Stimulated activated CD4-positive, alpha-beta T cell treated with anti-CD3 and anti-CD28 coated beads, Interleukin-15, amount 100 ng/mL, for 1 hour (primary cell): ENCODE data around the gene PHF20.
"Not testable (repeated sequence)": the region's sequence is repeated elsewhere in the genome, so short reads cannot be mapped to it uniquely, and the experiment has no call there.

ENCODE experiments used
- DNase-seq, 2 donors: peaks; one replicate each; pipeline ENCODE4 v3.0.0-alpha.2; 2020; ENCODE audit warnings: low read depth in 1 of 2, low spot score in 1 of 2

PHF20 gene

DNA sequence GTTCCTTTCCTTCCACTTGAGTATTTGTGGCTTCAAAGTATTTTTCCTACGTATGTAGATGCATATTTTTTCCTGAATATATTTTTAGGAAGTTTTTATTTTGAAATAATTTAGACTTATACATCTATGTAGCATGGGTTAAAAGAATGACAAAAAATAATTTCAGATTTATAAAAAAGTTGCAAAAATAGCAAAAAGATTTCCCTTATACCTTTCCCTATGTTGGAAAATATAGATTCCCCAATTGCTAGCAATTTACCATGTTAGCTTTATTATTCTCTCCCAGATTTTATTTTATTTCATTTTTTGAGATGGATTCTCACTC lies 112.7 kb downstream of the PHF20 start:
- DNase-seq, result no peak

DNA sequence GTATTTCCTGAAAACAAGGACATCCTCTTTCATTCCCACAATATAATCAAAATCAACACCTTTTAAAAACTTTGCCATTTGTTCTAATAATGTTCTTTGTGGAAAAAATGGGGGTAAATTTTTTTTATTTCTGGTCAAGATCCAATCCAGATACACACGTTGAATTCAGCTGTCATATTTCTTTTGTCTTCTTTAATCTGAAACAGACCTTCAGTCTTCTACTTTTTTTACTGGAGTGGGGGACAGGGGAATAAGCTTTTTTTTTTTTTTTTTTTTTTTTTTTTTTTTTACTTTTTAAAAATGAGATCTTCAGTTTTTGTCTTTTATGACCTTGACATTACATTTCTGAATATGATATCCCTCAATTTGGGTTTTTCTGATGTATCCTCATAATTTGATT lies 113.4 kb downstream of the PHF20 start:
- no peak for DNase-seq

DNA sequence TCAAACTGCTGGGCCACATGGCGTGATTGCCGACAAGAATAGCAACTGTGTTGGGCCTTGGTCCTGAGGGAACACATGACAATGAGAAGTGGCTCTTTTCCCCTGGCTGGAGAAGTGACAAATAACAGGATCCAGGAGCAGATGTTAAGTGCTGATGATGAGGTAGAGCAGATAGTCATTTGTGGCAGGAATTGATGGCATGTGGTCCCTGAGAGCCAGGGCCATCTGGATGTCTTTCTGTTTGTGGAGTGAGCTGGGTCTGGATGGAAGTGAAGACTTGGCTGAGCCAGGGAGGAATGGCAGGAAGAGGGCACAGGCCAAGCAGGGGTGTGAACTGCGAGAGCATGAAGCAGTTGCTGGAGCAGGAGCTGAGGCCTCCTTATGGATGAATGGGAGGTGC lies 114.7 kb downstream of the PHF20 start:
- no peak for DNase-seq

DNA sequence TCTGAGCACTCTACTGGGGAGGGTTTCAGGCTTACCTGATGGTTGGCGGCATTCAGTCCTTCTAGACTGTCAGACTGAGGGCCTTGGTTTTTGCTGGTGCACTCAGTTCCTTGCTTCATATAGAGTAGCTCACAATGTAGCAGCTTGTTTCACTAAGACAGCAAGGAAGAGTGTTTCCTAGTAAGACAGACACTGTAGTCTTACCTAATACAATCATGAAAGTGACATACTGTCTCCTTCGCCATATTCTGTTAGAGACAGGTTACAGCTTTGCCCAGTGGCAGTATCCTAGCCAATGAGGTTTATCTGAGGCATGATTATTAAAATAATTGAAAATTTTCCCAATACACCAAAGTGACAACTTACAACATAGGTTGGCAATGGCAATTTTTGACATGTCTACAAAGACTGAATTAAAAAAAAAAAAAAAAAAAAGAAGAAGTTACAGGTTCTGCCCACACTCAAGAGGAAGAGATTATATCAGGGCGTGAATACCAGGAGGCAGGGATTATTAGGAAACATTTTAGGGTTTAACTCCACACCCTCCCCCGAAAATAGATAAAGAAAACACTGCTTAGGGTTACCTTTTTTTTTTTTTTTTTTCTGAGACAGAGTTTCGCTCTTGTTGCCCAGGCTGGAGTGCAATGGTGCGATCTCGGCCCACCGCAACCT lies 115.7 kb downstream of the PHF20 start:
- no peak for DNase-seq

DNA sequence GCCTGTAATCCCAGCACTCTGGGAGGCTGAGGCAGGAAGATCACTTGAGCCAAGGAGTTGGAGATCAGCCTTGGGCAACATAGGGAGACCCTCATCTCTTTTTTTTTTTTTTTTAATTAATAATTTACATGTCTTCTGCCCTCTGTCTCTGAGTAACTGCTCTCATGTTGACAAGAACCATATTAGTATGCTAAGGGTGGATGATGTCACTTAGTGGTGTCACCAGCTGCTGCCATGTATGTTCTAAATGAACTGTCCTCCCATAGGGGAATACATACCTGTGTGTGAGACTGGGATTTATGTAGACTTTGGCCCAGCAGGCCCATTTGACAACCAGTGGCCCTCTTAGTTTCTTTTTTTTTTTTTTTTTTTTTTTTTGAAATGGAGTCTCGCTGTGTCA lies 116.8 kb downstream of the PHF20 start:
- no peak for DNase-seq

DNA sequence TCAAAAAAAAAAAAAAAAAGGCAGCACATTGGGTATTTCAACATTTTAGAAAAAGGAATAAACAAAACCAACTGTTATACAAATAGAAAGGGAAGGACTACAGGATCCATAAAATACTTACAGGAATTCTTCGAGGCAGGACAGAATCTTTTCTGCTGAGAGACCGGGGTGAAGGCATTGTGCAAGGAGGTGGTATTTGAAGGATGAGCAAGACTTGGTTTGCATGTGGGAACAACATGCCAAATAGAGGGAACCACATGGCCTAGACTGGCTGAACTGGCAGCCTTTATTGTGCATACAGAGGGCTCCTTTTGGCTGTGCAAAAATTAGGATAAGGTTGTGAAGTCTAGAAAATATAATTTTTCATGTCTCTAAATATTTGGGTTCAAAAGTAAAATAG lies 119.6 kb downstream of the PHF20 start:
- DNase-seq, result no peak

DNA sequence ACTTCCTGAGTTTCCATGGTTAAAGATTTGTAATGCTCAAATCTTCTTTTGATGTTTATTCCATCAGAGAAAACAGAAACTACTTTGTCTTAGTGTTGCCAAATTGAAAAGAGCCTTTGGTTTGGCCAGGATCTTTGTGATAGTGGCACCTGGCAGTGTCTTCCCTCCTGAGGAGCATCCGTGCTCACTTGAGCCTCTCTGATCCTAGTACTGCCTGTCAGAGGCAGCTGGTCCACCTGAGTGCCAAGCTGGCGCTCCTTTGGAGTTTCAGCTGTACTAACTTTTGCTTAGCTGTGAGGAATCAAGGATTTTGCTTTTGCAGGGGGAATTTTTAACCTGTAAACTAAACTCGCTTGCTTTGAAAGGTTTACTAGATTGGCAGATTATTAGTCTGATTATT lies 121.1 kb downstream of the PHF20 start:
- DNase-seq, result no peak

DNA sequence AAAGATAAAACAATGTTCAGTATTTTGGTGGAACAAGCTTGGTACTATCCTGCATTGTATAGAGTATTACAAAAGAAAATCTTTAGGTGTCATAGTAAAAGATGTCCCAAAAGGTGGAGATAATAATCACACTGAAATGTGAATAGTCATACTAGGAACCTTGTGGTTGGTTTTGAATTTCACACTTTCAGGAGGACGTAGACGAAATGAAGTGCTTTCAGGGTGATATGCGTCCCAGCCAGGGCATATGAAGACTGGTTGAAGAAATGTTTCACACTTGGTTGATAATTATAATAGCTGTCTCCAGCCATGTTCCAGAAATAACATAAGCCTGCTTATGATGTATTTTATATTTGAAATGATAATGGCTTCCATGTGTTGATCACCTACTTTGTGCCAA lies 122.1 kb downstream of the PHF20 start:
- no peak for DNase-seq

DNA sequence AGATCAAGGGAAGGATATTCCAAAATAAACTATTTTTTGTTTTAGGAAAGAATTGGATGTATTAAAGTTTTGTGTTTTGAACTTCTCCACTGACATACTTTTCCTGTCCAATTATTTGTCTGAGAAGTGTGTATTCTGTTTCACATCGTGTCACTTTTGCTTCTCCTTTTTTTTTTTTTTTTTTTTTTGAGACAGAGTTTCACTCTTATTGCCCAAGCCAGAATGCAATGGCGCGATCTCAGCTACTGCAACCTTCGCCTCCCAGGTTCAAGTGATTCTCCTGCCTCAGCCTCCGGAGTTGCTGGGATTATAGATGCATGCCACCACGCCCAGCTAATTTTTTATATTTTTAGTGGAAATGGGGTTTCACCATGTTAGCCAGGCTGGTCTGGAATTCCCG lies 123.7 kb downstream of the PHF20 start:
- DNase-seq, result not testable (repeated sequence)

DNA sequence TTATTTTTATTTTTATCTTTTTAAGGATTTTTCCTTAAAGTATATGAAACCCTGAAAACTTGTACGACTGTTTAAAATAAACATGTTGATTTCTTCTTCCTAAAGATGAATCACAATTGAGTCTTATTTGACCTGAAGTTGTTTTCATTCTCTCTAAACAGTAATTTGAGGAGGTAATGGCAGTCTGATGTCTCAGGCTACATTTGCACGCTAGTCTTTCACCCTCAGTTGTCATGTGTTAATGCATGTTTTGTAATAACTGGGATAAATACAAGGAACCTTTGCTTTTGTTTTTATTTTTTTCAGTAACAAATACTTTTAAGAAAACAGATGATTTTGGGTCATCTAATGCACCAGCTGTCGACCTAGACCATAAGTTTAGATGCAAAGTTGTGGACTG lies 127.2 kb downstream of the PHF20 start:
- no peak for DNase-seq

DNA sequence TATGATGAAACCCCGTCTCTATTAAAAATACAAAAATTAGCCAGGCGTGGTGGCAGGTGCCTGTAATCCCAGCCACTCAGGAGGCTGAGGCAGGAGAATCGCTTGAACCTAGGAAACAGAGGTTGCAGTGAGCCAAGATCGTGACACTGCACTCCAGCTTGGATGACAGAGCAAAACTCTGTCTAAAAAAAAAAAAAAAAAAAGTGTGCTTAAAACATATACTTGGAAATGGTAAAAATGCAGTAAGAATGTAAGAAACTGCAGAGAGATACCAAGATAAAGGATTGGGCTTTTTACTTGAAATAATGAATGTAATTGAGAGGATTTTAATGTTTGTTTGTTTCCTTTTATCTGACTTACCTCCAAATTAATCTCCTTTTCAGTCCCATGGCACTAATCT lies 129.4 kb downstream of the PHF20 start:
- DNase-seq, result not testable (repeated sequence)

DNA sequence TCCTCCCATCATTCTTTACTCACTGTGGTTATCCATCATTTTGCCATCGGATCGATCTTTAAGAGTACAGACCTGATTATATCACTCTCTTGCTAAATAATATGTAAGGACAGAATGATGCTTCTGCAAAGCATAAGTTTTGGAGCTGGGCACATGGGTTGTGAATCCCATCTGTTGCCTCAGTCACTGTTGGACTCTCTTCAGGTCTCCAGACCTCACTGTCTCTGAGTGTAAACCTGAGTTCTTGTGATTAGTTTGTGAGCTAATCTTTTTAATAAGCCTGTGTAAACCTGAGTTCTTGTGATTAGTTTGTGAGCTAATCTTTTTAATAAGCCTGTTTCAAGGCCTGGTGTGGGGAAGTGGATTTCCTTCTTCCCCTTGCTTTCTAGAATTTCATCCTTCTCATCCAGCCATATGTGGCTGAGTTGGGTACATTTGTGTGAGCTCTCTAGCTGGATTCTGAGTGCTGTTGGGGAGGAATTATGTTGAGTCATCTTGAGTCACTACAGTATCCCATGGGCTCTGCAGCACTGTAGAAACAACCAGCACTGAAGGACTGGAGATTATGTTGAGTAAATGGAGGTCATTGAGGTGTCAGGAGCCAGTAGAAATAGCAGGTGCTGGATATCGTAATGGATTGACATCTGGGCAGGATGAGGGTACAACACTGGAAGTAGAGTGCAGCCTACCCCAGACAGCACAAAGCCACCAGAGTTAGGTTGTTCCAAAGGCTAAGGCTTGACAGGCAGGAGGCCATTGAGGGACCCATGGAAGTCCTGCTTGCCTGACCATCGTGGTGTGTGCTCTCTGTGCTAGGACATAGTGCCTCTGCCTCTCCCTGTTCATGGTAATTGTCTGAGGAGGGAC lies 130.1 kb downstream of the PHF20 start:
- DNase-seq, result no peak

DNA sequence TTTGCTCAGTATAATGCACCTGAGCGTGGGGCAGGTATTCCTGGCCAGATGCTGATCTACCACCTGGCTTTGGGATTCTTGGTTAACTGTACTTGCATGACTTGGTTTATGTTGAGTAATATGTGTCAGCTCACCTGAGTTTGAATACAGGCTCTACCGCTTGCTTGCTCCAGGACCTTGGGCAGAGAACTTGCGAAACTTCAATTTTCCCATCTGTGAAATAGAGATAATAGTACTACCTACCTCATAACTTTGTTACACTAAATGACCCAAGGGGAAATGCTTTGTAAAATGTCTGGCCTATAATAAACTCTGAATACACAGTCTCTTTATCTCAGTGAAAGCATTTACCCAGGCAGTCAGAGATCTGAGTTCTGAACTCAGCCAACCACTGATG lies 130.7 kb downstream of the PHF20 start:
- DNase-seq, result no peak

DNA sequence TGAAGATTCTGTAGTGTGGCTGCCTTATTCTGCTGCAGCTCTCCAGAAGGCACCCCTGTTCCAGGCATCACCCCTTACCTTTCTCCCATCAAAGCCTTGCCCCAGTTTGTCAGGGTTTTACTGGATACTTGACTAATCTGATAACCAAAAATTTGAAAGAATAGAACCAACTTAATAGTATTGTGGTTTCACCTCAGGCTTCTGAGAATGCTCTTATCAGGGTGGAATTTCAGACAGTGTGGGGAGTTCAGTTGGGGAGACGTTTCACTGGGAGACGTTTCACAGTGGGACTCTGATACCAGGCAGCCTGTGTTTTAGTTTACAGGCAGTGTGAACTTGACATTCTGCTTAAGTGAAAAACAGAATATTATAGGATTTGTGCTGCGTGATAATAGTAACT lies 132.0 kb downstream of the PHF20 start:
- DNase-seq, result no peak

DNA sequence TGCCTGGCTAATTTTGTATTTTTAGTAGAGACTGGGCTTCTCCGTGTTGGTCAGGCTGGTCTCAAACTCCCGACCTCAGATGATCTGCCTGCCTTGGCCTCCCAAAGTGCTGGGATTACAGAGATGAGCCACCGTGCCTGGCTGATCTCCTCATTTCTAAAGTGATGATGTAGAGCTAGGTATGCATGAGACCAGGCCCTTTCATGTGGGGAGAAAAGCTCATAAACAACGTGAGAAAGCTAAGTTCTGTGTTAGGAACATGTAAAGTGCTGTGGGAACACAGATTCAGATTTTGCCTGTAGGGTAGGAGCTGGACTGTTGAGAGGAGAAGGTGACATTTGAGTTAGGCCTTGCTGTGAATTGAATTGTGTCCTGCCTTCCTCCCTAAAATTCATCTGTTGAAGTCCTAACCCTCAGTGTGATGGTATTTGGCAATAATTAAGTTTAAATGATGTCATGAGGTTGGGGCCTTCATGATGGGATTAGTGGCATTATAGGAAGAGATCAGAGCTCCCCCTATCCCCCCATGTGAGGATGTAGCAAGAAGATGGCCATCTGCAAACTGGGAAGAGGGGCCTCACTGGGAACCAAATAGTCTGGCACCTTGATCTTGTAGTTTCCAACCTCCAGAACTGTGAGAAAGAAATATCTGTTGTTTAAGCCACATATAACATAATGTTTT lies 133.3 kb downstream of the PHF20 start:
- DNase-seq, result no peak

DNA sequence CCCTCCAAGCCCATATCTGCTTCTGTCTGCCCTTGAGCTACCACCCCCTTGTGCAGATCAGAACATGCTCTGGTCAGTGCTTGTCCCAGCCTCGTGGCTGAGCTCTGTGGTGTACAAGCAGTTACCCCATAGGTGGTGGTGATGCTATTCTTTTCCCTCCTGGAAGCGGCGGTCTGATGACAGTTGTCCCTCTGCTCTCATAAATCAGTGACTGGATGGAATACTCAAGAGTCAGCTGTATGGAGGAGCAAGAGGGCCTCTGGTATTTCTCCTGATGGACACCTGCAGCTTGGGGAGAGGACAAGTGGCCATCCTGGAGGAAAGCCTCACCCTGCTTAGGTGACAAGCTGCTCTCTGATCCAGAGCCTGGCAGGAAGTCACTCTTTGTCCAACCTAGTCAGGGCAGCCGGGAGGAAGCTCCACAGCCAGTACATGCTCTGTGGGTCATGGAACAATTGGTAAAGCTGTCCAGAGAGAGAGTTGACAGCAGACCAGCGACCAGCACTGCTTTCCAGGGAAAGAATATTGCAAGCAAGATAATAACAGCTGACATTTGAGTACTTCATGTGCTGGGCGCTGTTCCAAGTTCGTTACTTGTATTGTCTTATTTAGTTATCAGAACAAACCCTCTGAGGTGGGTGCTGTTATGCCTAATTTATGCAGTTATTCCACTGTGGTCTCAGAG lies 135.3 kb downstream of the PHF20 start:
- DNase-seq, result no peak

DNA sequence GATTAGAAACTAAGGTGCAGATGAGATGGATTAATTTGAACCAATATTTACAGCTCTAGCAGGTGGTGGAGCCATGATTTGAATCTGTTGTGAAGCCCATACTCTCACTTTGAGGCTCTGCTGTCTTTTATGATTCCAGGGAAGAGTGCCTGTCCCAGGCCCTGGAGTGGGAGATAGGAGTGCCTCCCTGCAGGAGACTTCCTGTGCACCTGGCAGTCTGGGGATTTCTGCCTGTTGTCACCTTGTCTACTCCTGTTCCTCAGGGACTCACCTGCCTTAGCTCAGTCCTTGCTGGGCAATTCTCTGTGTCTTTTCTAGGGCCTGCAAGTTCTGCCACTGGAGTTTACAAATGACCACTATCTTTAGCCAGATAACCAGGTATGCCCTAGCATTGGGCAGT lies 136.2 kb downstream of the PHF20 start:
- DNase-seq, result no peak

DNA sequence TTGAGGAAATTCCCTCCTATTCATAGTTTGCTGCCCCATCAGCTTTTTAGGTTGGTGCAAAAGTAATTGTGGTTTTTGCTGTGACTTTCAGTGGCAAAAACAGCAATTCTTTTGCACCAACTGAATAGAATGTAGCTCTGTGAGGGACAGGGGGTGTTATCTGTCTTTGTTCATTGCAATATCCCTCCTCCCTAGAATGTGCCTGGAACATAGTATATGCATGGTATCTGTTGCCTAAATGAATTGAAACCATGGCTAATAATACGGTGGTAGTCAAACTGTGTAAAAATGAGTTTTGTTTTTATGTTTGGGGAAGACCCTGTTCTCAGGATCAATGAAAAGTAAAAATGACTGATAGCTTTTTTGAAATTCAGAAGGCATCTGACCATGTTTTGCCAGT lies 137.4 kb downstream of the PHF20 start:
- no peak for DNase-seq

DNA sequence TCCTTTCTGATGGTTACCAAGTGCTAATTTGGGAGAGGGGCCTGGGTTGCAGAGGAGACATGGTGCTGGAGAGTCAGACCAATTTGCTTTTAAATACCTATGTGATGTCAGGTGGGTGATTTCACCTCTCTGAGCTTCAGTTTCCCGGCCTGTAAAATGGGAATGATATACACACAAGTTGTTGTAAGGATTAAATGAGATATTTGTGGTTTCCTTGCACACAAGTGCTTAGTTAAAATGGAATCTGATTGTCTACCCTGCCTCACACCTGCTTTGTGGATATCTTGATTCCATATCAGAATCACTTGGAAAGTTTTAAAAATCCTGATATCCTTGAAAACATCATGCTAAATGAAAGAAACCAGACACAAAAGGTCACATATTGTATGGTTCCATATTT lies 138.0 kb downstream of the PHF20 start:
- DNase-seq, result no peak

DNA sequence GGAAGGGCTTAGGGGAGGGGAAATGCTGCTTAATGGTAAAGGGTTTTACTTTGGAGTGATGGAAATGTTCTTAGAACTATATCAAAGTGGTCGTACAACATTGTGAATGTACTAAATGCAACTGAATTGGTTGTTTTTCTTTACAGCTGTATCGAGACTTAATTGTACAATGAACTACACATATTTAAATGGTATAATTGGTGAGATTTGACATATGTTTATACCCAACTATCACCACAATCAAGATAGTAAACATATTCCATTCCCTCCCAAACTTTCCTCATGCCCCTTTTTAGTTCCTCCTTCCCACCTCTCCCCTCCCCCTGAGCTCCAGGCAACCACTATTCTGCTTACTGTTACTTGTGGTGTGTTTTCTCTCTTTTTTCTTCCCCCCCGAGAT lies 138.4 kb downstream of the PHF20 start:
- DNase-seq, result no peak

DNA sequence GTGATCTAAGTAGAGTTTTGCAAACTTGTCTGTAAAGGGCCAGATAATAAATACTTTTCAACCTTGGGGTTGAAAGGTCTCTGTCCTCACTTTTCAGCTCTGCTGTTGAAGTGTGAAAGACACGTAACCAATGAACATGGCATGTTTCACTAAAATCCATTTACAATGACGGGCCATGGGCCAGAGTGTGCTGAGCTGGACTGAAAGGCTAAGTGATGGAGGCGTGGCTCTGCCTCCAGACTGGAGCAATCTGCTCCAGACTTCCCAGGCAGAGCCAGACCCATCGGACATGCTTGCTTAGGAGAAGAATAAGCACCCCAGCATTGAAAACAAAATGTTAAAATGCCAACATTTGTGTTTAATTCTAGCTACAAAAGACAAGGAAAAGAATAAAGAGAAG lies 141.1 kb downstream of the PHF20 start:
- no peak for DNase-seq

DNA sequence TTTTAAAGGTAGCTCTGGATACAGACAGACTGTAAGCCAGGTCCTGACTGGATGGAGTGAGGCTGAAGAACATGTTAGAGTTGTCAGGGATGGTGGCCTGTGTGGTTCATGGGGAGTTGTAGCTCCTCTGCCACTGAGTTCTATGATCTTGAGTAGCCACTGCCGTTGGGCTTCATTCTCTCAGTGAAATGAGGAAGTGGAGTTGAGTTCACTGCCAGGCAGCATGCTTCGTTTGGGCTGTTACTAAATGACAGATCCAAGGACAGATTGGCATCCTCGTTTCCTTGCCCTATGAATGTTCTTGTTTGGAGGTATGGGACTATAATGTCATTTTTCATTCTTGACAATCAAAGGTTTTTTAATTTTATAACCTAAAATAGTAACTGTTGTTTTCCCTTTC lies 145.3 kb downstream of the PHF20 start:
- DNase-seq, result no peak
